DOHH2 (cell line): Measurements from ENCODE around the gene JADE1.

Source experiments
- CTCF ChIP-seq: fragments of 200-600 bp; sonication (generic); IDR thresholded peaks from one replicate; pipeline ENCODE4 v1.5.1; 2014; ENCODE audit warnings: antibody characterized with exemption, mild to moderate bottlenecking, low read depth, low read length; ENCODE audit not compliant: poor library complexity, severe bottlenecking
- EZH2phosphoT487 ChIP-seq: fragments of 200-600 bp; sonication (generic); IDR thresholded peaks from 2 replicates; pipeline ENCODE4 v1.6.1; 2017; ENCODE audit warnings: borderline replicate concordance, mild to moderate bottlenecking, antibody characterized with exemption, low read length, moderate library complexity, mixed read lengths

GRCh38 chr4:128813965-128814364, 4.5 kb downstream of the JADE1 start:
- TF ChIP-seq CTCF (no peak), EZH2phosphoT487 (no peak)
